ENCODE data around the gene SYT15B.
"Not testable (repeated sequence)": the region's sequence is repeated elsewhere in the genome, so short reads cannot be mapped to it uniquely, and the experiment has no call there.

Gene SYT15B

DNA sequence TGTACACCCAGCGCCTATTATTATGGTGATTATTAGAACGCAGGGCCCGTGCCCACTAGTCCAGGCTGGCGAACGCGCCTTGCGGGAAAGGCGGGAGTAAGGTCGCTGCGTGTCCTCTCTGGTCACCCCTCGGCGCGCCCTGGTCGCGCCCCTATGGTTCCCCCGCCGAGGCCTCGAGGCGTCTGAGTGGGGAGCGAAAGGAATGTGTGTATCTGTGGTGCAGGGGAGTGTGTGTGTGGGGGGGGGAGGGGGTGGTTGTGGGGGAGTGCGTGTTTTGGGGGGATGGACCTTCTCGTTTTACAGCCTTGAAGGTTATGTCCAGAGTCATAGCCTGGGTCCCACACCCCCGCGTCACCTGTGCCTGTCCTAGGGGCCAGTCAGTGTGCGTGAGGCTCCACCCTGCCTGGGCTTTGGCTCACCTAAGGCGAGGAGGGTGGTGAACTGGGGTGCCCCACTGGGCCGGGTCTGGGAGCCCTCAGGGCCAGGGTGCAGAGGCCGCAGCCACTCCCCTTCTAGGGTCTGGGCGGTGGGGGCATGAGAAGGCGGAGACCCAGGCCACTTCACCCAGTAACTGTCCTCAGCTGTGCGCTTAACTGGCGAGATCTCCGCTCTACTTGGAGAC lies at the start of gene SYT15B:
Gene SYT15B, minus strand, starts transcription at position 39 of the 622 bp plus-strand sequence. CDS start 952 bp downstream, outside the sequence.
- DNase-seq (ENCODE audit: low spot score): not testable (repeated sequence)

DNA sequence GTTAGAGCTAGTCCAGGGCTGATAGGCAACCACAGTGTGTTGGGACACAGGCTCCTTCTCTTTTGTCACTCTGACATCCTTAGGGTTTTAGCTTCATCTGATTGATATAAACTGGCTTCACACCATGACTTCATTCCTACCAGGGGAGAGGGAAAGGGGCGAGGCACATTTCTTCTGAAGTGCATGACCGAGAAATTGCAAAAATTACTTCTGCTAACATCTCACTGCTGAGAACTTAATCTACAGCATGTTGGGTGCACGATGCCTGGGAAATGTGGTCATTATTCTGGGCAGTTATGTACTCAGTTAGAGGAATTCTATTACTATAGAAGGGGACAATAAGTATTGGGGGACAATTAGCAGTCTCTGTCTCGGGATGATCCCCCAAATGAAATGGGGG lies 16.2 kb upstream of the SYT15B start:
- DNase-seq (ENCODE audit: low spot score): not testable (repeated sequence)

DNA sequence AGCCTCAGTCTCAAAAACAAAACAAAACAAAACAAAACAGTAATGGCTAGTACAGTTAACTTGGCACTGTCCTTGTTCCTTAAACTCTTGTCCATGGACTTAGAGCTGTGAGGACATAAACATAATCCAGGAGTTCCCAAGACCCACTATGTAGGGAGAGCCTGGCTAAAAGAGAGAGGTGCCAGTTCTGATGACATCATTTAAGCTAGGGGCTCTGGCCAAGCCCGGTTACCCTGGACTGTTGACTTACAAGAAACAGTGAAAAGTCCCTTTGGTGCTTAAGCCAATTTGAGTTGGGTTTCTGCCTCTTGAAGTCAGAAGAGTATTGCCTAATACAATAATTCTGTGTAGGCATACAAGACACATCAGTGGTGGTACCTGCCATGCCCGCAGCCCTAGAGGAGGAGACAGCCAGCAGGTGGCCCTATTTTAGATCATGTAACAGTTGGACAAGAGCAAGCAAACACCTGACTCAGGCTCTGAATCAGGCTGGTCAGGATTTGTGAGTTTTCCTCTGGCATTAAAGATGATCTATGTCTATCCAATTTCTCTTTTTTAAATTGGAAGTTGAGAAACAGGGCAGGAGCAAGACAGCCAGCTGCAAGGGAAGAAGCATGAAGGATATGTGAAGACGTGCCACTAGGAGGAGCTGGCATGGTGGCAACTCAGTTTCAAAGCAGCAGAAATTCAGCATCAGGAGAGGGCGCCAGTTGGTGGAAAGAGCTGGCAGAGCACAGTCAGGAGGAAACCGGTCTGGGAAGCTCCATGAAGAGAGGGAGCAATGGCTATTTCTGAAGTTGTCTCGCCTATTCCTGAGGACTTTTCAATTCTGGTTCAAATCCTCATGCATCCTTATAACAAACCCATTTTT lies 12.2 kb upstream of the SYT15B start:
- DNase-seq (ENCODE audit: low spot score): not testable (repeated sequence)

DNA sequence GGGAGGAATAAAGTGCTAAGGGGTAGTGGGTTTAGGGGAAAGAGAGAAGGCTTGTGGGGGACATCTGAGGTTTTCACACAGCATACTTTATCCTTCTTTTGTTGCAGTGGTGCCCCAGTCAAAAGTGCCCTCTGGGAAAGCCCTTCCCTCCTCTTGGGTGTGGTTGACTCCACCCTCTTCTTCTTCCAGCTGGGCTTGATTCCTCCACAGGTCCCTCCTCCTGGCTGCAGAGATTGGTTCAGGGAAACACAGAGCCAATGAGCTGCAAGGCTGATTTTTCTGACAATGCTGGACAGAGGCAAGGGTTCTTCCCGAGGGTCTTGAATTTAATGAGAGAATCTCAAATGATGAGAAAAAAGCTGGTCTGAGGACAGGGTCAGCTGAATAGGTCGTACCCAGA lies 7.4 kb upstream of the SYT15B start:
- not testable (repeated sequence) for DNase-seq (ENCODE audit: low spot score)

DNA sequence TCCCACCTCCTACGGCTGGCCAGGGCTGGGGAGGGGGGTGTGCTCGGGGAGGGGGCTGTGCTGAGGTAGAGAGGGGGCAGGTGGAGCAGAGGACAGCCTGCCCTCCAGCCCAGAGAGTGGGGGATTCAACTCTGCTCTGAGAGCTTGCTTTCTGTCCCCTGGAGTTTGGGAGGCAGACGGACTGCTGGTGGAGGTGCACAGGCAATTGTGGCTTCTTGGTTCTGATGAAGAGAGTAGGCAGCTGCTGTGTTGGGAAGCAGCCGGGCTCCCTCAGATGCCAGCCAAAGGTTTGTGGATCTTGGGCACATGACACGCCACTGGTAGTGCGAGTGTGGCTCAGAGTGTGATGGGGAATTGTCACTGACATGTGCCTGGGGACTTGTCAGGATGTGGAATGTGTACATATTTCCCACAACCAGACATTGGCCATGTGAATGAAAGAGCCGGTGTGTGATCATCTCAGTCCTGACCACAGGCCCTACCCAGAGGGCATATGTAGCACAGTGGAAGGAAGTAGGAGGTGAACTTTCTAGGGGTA lies 5.3 kb upstream of the SYT15B start:
- not testable (repeated sequence) for DNase-seq (ENCODE audit: low spot score)

DNA sequence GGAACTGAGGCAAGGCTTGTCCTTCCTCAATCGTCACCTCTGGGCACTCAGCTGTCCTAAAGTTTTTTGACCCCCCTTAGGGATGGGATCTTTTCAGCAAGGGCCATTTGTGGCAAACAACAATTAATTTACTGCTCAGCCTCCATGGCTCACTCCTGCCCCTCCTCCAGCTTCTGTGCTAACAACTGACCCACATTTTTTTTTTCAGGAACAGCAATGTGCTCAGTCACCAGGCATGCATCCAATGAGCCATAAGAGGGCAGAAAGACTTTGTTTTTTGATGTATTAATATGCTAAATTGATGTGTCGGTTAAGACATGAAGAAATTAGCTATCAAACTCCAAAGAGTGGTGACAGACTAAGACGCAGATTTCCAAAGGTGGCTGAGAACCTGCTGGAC lies 4.7 kb upstream of the SYT15B start:
- DNase-seq (ENCODE audit: low spot score): not testable (repeated sequence)

DNA sequence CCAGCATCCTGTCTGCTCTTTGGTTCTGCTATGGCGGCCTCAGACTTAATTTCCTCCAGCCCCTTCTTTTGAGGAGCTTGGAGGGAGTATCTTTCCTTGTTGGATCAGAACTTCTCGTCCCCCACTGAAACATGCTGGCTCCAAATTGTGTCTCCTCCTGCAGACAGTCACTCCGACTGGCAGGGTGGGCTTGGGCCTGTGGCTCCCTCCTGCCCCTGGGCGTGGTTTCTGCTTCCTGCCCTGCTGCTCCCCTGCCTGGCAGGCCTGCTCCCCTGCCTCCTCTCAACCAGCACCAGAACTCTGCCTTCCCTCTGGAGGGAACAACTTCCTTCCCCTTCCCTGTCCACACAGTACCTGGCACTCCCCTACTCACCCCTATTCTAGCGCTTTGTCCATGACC lies 3.8 kb upstream of the SYT15B start:
- not testable (repeated sequence) for DNase-seq (ENCODE audit: low spot score)

DNA sequence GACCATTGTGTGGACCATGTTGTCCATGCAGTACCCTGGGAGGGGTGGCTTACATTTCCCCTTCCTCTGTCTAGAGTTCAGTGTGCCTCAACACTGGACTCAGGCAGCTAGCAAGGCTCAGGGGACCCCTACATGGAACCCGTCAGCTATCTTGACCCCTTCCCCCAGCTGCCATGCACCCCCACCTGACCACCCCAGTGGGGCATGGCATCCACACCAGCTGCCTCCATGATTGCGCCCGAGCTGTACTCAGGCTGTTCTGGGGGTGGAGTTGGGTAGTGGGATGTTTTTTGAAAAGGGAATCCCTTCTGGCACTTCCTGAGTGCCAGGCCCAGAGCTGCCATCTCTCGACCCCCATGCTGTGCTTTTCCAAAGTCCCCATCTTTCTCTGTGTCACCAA lies 1.8 kb upstream of the SYT15B start:
- not testable (repeated sequence) for DNase-seq (ENCODE audit: low spot score)

DNA sequence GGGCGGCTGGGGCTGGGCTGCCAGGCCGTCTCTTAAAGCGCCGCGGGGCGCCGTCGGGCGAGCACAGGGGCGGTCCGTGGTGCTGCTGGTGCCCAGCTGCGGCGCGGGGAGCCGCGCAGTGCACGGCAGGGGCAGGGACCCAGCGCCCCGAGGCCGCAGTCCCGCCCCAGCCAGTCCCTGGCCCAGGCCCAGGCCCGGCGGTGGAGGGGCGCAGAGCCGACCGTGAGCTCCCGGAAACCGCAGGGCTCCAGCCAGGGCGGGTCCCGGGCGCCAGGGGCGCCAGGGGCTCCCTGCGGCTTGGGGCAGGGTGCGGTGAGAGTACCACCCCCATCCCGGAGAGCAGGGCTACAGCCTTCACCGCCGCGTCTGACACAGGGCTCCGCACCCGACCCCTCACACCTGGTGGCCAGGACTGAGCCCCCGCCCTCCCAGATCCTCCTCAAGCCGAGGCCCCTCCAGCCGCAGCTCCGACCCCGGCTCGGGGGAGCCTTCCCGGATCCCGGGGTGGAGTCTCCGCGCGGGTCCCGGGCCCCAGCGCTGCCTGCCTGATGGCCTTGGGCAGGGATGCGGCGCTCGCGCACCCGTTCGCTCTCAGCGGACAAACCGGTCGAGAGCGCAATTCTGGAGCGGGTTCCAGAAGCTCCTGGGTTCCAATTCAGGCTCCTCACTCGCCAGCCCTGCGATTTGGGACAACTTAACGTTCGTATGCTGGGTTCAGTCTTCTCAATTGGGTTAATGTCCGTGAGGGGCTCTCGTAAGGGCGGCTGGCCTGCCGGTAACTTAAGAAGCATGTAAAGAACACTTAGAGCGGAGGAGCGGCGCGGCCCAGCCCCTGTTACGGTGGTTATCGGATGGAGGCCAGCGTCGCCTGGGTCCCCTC lies 478 bp downstream of the SYT15B start:
- DNase-seq (ENCODE audit: low spot score): not testable (repeated sequence)

DNA sequence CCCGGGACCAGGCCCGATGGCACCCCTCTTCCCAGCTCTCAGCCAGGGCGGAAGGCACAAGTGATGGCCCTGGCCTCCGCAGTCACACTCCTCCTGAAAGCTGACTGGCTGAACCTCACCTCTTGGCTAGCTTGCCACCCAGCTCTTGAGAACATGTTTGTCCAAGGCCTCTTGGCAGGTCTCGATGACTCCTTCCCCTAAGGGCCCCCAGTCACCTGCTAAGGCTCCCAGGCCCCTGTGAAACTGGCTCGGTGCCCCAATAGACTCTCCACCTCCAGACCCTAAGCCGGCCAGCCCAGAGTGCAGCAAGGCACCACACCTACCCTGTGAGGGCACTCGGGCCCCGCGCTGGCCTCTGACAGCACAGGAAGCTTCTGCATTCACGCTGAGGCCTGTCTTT lies 4.5 kb downstream of the SYT15B start:
- DNase-seq (ENCODE audit: low spot score): not testable (repeated sequence)

DNA sequence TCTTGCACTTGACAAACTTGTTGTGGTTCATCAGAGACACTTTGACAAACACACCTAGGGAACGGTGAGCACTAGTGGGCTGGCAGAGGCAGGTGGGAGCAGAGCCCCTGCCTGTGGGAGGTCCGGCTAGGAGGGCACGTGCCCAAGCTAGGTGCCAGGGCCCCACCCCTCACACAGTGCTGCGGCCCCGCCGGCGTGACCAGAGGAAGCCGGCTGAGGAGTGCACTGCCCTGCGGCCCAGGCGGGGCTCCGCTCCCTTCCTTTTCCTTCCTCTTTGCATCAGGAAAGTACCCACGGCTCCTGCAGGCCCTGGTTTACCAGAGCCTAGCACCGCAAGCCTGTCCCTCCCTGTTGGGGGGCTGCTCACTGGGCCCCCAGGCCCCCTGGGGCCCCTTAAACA lies 7.2 kb downstream of the SYT15B start:
- DNase-seq (ENCODE audit: low spot score): not testable (repeated sequence)

DNA sequence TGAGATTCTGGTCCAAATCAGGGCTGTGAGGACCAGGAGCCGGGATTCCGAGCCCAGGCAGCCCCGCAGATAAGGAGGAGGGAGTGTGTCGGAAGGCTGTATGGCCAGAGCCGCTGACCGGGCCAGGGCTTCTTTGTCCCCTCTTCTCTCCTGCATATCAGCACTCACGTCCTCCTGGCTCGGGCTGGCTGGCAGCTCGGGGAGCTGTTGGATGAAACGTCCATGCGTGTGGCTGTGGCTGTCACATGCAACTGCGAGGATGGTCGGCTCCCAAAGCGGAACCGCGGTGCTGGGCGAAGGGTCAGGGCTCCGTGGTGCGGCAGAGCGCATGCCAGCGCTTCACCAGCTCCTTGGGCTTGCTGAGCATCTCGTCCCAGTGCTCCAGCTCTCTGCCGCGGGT lies 9.5 kb downstream of the SYT15B start:
- not testable (repeated sequence) for DNase-seq (ENCODE audit: low spot score)

DNA sequence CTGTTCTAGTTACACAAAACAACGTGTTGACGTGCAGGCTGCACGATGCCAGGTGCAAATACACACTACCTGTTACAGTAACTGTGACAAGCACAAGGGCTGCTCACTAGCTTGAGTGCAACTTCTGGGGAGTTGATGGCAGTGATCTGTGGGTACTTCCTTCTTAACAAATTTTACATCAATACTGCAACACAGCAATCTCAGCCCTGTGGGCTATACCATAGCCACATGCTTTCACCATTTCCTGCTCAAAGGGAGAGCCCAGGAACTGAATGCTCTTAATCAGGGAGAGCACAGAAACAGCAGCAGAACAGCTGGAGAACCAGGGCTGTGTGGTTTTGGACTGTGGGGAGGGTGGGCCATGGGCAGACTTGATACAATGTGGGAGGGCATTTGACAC lies 10.2 kb downstream of the SYT15B start:
- not testable (repeated sequence) for DNase-seq (ENCODE audit: low spot score)

DNA sequence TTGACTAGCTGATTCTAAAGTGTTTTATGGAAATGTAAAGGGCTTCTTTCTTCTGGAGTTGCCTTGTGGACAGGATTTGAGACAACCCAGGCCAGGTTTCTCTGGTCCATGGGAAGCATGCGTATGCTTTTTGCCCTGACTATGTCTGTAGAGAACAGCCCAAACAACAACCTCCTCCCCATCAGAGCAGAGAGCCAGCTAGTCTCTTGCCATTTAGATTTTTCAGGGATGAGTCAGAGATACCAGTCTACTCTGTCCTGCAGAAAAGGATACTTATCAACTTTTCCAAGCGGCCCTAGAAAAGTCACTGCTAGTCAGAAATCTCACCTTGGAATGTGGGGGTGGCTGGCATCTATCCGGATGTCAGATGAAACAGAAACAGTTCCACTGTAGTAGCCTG lies 11.6 kb downstream of the SYT15B start:
- not testable (repeated sequence) for DNase-seq (ENCODE audit: low spot score)

DNA sequence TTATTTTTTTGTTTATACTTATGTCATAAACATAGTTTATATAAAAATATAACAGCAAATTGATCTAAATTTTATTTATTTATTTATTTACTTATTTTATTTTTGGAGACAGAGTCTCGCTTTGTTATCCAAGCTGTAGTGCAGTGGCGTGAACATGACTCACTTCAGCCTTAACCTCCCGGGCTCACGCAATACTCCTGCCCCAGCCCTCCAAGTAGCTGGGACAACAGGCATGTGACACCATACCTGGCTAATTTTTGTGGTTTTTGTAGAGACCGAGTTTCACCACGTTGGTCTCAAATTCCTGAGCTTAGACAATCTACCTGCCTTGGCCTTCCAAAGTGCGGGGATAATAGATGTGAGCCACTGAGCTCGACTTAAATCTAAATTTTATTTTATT lies 13.0 kb downstream of the SYT15B start:
- not testable (repeated sequence) for DNase-seq (ENCODE audit: low spot score)

DNA sequence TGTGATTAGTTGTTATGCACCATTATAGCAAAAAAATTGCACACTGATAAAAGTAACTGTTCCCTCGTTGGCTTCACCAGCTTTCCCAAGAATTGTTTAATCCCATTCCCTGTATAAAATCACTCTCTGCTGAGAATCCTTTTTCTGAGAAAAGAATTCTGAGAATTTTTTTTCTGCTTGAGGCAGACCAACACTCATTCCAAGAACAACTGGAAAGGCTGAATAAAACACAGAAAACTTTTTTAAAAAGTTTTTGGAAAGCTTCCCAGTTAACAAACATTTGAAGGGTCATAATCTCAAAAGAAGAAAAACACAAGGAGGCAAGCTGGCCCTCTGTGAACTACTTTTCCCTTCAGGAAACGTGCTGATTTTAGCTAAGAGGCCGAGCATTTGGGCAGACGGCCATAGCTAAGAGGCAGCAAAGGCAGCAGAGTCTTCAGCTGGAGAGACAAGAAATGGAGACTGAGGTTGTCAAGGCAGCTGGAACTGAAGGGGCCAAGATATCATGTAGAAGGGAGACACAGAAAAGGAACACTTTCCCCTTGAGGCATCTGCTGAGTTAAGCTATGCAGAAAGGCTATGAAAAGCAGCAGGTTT lies 16.5 kb downstream of the SYT15B start:
- not testable (repeated sequence) for DNase-seq (ENCODE audit: low spot score)

DNA sequence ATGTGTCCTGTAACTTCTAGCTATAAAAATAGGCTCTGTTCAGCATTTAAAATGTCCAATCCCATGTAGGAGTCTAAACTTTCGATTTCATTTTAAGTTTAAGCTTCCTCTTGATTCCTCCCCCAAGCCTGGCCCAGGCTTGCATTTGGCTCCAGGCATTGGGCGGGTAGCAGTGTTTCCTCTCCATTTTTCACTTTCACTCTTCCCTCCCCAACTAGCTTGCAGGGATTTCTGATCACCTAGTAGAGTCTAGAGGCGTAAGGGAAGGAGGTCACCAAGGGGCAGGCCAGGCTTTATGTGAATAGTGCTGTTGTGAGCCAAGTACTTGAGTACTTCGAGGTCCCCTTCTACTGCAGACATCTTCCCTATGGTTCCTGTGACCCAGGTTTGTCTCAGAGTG lies 18.5 kb downstream of the SYT15B start:
- DNase-seq (ENCODE audit: low spot score): not testable (repeated sequence)

DNA sequence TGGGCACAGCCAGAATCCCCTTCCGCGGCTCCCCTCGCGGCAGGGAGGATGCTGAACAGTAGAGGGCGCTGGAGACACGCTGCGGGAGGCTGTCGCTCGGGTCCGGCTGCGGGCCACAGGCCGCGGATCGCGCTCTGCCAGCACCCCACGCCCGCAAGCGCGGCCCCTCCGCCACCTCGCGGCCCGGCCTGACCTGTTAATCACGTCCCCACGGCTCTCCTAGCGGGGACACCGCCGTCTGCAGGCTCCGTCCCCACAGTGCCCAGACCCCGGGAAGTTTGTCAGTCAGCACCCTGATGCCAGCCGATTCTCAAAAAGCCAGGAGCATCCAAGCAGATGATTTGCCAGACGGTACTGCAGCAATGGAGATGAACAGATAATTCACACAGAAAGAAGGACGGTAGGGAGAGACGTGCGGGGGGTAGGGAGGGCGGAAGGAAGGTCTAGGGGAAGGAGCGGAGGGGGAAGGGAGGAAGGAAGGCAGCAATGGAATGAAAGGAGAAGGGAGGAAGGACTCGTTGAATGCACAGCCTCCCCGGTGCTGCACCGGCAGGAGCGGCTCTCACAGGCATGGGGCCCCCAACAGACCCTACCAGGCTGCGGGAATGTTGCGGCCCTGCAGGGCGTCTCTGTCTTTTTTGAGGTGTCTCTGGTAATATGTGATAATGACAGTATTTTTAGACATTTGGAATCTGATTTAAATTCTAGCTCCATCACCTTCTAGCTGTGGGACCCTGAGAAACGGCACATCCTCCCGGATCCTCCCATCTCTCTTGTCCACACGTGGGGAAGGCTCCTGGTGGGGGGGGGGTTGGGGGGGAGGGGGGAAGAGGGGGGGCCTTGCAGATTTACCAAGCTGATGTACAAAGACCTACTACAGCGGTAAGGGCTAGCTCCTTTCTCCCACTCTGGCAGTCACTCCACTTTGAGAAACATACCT lies 19.5 kb downstream of the SYT15B start:
- not testable (repeated sequence) for DNase-seq (ENCODE audit: low spot score)

DNA sequence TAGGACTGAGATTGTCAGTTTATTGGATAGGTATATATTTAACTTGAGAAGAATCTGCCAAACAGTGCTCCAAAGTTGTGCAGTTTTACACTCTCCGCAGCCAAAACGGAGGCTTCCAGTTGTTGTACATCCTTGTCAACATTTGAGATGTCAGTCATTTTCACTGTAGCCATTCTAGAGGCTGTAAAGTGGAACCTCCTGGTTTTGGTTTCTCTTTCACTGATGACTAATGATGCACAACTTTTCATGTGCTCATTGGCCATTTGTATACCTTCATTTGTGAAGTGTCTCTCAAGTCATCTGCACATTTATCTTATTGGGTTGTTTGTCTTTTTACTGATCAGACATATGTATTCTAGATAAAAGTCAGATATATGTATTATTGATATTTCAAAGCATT lies 22.5 kb downstream of the SYT15B start:
- not testable (repeated sequence) for DNase-seq (ENCODE audit: low spot score)

DNA sequence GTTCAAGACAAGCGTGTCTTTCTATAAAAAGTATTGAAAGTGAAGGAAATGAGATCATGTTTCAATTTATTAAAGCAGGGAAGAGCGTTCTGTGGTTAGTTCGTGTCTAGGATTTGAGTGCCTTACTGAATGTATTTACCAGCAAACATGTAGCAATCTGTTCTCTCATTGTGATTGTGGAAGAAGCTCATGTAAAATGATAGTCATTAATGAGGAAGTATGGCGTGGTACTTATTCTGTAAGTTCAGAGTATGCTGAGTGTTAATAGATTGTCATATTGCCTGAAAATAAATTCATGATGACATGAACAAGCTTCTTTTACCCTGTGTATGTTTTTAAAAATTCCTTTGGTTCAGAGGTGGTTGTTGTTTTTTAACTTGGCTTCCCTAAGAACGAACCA lies 32.5 kb downstream of the SYT15B start:
- DNase-seq (ENCODE audit: low spot score): not testable (repeated sequence)

All from hepatic stellate cell (primary cell).